ENCODE results near the gene RRAGB.

DNA sequence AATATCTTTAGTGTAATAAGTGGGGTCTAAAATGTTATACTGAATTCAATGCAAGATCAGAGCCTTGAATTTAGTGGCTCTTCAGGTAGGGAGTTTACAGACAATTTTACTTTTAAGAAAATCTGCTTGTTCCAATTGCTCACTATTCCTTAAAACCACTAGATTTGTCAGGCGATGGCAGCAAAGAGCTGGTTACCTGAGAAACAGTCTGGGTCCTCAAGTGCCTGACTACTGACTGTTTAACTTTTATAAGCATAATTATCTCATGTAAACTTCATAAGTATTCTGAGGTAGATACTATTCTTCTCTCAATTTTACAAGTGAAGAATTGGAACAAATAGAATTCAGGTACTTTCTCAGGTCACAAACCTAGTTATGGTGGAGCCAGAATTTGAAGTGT lies 84.3 kb downstream of the RRAGB start:
- no peak for TF ChIP-seq EZH2phosphoT487 (IDR thresholded peaks at IDR 0.05; ENCODE audit: unreplicated experiment)
- peak; percentile 30 to 42; a peak in 3 of 4 replicates for TF ChIP-seq CTCF (conservative IDR thresholded peaks at IDR 0.05; ENCODE audit: low read depth in 2 of 2)
- TF ChIP-seq ZNF462 (CRISPR knock-in tag; IDR thresholded peaks at IDR 0.05), result no peak
